Left forelimb (tissue), 1 donor: ENCODE measurements around the gene CFAP61.
"Not testable (repeated sequence)": the region's sequence is repeated elsewhere in the genome, so short reads cannot be mapped to it uniquely, and the experiment has no call there.

Experiments
- DNase-seq: peaks from one replicate; pipeline ENCODE4 v3.0.0-alpha.2; 2018; ENCODE audit warnings: low spot score

The CFAP61 gene

DNA sequence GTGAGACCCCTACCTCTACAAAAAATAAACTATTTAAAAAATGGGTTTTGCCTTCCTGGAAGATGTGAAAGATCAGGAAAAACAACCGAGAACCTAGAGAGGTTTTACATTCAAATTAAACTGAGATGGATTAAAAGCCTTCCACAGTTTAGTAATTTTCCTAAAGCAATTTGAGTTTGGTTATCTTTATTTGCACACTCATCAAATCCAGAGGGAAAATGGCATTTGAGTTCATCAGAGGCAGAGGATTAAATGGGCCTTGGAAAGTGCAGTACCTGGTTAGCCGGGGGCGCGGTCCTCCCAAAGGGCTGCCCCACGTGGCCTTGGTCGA, 158.6 kb downstream of the CFAP61 start:
- no peak for DNase-seq

DNA sequence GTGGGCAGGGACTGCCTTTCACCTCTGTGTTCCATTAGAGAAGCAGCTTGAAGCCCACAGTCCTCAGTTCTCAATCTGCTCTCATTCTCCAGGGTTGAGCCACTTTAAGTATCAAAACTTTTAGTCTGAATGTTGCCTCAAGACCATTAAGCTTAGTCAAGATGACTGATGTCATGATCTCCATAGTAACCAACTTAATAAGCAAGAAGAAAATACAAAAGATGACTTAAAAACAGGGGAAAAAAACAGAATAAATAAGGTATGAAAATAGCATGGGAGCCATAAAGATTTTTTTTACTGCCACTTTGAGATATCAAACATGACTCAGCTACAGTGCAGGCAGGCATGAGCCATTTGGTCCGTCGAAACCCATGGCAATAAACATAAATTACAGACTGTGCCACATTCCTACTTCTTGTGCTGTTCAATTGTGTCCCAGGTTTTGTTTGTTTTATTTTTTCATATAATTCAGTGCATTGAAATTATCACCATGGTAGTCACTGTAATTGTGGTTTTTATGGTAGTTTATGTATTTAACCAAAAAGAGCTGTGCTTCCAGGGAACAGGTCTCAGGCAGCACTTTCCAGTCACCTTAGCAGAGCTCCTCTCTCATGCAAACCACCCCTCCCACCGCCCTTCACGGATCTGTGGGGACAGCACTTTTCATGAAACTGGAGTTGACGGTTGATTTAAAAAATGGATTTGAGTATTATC, 159.1 kb downstream of the CFAP61 start:
- no peak for DNase-seq

GRCh38 chr20:20211988-20212518, 159.7 kb downstream of the CFAP61 start:
- no peak for DNase-seq

GRCh38 chr20:20212675-20213096, 160.4 kb downstream of the CFAP61 start:
- DNase-seq: no peak

DNA sequence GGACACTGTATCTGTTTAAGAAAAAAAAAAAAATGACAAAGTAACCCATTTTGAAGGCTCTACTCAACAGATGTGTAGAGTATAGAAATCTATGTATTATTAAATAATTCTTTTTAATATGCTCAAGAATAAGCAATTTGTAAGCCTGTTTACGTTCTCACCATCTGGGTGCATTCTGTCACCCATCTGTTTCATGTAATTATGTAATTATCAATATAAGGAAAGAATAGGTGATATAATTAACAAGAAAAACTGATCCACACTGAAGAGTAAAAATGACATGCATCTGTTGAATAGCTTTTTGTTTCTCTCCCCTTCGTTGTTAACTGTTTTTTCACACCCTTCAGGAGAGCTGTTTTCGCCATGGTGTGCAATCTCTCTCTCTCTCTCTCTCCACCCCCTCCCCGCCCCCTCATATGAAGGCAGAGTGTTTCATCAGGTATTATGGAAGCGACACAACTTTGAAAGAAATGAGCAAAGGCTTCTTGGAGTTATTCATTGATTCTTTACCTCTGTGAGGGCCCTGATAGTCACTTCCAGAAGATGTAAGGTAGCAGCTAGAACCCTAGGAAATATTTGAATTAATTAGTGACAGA, 161.3 kb downstream of the CFAP61 start:
- DNase-seq: no peak

- DNase-seq: no peak
These were observed 162.5 kb downstream of the CFAP61 start for GRCh38 chr20:20214757-20215275.

DNA sequence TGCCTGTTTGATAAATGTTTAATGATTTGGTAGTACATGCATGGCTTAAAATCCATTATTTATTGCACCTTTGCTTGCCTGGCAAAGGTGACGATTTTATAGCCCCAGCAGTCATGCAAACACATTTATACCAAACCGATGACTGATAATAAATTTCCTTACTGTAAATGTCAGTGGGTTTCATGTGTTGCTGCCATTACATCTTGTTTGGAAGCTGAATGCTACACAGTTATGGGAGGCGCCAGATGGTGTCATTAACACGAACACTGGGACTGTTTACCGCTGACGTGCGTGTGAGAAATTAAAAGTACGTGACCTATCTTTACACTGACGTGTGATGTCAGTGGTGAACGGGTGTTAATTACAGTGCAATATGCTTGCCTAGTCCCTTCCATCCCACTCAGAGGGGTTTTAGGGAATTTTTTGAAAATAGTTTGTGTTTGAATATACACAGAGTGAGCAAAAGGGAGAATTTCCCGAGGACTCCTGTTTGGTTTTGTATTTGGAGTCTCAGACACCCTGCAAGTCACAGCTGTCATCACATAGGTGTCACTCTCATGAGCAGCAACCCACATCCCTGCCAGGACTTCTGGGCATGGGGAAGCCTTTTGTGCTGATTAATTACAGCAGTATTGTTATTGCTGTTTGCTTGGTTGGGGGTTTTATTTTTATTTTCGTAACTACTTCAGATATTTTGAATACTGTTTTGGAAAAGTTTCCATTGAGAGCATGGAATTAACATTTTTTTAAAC, 163.8 kb downstream of the CFAP61 start:
- no peak for DNase-seq

- DNase-seq: no peak
These were observed 164.6 kb downstream of the CFAP61 start for GRCh38 chr20:20216941-20217340.

DNA sequence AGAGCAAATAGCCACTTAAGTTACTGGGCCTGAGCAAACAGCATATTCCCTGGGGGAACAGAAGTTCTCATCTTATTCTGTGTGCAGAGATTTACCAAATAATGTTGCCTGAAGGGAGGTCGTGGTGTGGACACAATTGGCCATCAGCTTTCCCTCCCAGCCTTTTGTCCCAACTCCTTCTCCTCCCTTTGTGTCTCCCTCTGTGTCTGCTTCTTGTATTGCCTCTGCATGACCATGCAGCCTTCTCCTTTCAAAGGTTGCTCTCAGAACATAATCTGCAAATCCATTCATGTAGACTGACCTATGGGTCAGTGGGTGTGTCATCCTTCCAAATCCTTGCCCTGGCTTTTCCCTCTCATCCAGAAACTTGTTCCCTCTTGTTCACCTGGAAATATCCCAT, 165.3 kb downstream of the CFAP61 start:
- DNase-seq: no peak

DNA sequence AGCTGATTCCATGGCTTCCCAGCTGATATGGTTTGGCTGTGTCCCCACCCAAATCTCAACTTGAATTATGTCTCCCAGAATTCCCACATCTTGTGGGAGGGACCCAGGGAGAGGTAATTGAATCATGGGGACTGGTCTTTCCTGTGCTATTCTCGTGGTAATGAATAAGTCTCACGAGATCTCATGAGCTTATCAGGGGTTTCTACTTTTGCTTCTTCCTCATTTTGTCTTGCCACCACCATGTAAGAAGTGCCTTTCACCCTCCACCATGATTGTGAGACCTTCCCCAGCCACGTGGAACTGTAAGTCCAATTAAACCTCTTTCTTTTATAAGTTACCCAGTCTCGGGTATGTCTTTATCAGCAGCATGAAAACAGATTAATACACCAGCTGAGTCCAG, 165.8 kb downstream of the CFAP61 start:
- not testable (repeated sequence) for DNase-seq

- no peak for DNase-seq
These were observed 166.7 kb downstream of the CFAP61 start for GRCh38 chr20:20219016-20219415.

GRCh38 chr20:20220134-20220533, 167.8 kb downstream of the CFAP61 start:
- no peak for DNase-seq

DNA sequence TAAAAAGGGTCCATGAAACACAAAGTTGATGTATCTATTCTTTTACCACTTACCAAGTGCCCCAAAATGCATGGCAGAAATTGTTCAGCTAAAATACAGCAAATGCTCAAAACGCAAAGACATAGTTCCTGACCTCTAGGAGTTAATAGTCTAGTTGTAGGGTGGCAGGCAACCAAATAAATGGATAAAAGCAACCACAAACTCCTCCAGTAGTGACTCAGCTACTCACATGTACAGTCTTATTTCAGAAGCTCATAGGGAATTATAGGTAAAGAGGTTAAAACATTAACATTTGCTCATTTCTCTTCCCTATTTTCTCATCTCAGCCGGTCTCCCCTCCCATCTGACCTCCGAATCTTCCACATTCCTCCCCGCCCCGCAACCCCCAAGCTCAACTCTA, 171.6 kb downstream of the CFAP61 start:
- no peak for DNase-seq

- DNase-seq: no peak
These were observed 172.5 kb downstream of the CFAP61 start for GRCh38 chr20:20224806-20225205.

- no peak for DNase-seq
These were observed 173.2 kb downstream of the CFAP61 start for GRCh38 chr20:20225325-20226043.

DNA sequence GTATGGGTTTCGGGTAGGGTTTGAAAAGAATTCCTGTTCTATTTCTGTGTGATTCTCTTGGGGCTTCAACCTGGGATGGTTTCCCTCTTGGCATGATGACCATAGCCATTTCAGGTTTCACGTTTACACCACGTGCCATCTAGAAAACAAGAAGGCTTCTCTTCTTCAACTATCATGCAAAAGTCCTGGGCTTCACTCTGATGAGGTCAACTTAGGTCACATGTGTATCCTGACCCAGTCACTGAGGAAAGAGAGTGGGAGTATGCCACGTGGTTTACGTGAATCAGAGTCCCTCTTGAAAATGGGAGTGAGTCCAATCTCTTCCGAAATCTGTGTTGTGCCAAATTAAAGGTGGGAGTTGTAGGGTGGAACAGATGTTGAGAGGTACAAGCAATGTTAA, 174.2 kb downstream of the CFAP61 start:
- DNase-seq: no peak

GRCh38 chr20:20227013-20227571, 174.8 kb downstream of the CFAP61 start:
- DNase-seq: no peak

GRCh38 chr20:20228351-20228750, 176.0 kb downstream of the CFAP61 start:
- no peak for DNase-seq

DNA sequence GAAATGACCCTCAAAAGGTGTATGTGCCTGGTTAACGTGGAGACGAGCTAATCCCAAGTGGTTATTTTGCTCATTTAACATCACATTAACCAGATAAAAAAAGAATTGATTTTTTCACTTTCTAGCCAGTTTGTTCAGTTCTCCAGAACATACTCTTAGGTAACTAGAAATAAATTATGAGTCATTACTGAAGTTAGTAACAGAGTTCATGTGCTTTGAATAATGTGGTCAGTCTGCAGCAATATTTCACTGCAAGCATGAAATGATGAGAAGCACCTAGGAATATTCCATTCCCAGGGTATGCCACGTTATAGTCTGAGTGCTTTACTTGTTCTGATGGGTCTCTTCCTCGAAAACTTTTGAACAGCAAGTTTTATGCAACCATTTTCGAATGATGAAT, 177.3 kb downstream of the CFAP61 start:
- no peak for DNase-seq

GRCh38 chr20:20230741-20231140, 178.4 kb downstream of the CFAP61 start:
- DNase-seq: no peak

GRCh38 chr20:20231528-20232298, 179.4 kb downstream of the CFAP61 start:
- no peak for DNase-seq
